HG02759 (cell line): ENCODE data around the gene FAM89B.

Experiments
- ATAC-seq: cut with Tn5 transposase; IDR thresholded peaks from one replicate; pipeline ENCODE4 v1.9.1; 2021; ENCODE audit warnings: mild to moderate bottlenecking, moderate library complexity; ENCODE audit not compliant: unreplicated experiment

Gene FAM89B

DNA sequence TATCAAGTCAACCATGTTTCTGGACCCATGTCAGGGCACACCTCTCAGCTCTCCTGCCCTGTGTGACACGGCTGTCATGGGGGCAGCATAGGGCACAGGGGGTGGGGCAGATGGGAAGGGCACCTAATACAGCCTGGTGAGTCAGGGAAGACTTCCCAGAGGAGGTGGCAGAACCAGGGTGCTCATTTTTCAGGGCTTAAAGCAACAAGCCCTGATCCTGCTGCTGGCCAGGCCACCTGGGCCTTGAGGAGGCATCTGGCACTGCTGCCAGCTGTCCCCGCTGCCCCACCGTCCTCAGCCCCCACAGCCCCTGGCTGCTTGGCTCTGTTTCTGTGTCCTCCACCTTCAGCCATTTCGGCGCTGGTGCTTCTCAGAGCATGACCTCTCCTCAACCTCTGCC is 37.3 kb downstream of the FAM89B start:
- no peak for ATAC-seq

DNA sequence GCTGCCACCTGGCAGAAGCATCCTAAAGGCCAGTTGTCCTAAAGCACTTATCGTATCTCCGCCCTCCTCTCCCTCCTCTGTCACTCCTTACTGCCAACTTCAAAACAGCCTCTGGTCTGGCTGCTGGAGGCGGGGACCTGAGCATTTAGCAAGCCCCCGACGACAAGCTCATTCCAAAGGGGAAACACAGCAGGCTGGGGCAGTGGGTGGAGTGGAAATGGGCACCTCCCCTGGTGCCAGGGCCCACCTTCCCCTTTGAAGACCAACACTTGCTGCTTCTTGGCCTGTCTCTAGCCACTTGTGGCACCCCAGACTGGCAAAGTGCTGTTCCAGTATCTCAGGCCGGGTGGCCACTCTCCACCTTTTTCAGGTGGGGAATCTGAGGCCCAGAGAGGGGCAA is 38.1 kb downstream of the FAM89B start:
- ATAC-seq = no peak

DNA sequence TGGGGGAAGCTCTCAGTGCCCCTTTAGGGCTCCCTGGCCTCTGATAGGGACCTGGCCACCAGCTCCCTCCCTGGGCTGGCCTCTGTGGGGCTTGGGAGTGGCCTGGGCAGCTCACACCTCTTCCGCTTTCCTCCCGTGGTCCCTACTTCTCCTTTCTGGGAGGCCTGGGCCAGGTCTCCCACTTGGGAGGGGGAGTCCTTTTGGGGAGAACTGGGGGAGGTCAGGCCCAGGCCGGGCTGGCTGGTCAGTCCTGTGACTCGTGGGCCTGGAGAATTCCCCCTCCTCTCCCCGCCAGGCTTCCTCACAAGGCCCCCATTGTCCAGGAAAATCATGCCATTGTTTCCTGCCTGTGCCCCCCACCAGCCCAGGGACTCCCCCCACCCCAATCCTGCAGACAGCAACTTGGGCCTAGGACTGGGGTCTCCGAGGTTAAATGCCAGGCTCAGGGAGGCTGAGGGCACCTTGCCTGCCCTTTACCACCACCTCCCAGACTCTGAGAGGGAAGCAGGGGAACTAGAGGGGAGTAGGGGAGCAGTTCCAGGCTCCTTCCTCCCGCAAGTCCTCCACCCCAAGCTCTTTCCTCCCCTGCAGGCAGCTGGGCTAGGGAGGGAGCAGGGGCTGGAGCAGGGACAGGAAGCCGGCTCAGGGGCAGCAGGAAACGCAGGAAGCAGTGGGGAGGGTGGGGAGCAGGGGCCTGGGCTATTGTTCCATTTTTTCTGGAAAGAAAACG is 38.9 kb downstream of the FAM89B start:
- no peak for ATAC-seq

DNA sequence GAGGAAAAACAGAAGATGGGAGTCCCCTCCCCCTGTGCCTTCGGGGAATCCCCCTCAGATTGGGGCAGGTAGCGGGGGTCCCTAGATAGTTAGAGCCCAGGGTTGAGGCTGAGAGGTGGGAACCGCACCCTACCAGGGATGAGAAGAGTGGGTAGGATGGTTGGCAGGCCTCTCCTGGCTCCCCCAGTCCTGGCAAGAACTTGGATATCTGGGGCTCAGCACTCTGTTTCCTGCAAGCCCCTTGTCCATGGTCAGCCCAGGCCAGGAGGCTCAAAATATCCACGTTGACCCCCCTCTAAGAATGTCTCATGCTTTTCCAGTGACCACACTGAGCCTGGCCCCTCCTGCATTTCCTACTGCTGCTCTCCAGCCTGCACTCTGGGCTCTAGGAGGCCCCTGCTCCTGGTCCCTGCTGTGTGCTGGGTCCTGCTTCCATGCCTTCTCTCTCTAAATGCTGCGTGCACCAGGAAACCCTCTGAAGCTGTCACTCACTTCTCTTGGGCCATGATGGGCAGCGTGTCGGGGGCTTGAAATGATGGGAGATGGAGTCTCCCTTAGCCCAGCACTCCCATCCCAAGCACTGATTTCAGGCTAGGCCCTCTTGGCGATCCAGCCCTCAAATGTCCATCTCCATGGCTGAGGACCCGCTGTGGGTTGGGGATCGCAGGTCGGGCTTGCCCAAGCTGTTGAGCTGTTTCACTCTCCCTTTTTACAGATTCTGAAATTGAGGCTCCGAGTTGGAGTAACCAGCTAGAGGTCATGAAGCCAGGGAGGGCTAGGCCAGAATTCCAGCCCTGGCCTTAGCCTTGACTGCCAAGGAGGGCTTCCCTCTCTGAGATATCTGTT is 39.6 kb downstream of the FAM89B start:
- ATAC-seq = no peak

DNA sequence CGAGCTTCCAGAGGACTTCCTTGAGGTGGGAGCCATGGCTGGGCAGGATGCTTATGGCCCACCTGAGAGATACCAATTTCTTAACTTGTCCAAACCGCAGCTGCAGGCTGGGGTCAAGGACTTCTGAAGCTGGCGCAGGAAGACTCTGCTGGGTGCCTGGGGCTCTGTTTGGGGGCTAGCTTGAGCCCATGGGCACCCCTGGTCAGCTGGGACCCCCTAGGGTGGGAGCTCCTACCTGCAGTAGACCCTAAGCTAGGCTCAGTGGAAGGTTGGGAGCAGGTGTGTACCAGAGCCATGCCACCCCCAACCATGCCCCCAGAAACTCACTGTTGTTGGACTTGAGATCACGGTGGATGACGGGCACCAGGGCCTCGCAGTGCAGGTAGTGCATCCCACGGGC is 40.4 kb downstream of the FAM89B start:
- ATAC-seq = no peak

DNA sequence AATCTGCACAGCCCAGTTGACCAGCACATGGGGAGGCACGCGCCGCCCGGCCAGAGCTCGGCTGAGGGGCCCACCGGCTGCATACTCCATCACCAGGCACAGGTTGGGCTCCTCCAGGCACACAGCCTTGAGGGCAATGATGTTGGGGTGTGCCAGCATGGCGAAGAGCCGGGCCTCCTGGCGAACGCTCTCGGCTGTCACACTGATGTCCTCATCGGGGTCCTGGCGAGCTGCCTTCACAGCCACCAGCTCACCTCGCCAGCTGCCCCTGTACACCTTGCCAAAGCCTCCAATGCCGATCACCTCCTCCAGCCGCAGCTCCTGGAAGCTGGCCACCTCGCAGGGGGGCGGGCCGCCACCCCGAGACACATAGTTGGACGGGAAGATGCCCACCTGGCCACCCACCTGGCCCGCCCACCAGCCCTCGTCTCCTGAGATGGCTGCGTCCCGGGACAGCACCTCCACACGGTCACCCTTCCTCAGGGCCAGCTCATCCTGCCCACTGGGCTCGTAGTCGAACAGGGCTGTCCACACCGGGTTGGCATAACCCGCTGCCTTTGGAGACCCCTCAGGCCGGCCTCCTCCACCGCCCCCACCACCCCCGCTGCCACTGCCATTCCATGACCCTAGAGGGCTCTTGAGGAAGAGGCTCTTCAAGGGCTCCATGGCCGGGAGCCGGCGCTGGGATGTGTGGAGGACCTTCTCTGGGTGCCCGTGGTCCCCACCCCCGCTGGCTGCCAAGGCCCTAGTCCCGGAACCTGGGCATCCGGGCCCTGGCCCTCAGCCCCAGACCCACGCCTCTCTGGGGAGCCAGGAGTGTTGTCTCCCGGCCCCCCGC is 41.0 kb downstream of the FAM89B start:
- no peak for ATAC-seq

DNA sequence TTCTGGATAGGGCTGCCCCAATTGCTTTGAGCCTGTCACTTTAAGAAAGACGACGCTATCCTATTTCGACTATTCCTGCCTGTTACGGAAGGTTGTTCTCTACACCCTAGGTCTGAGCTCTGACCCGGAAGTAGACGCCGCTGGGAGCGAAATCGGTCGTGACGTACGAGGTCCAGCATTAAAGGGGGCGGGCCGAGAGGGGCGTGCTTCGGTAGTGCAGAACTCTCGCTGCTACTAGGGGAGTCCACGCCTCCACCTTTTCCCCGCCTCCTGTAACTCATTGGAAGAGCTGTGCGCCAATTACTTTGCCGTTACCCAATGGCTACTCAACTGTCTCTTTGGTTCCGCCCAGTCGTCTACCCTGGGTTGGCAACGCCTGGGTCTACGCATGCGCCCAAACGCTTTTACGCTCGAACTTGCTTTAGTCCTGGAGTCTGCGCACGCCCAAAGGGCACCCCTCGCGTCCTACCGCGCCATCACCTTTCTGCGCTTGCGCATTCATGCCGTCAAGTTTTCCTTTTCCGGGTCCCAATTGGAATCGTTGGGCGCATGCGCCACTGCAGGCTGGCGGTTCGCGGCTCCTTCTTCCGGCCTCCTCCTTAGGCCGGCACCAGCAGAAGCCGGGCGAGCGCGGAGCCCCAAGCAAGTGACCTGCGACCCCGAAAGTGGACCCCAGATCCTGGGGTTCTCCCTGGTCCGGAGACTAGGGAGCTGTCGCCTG is 43.1 kb downstream of the FAM89B start, which contains the start of gene PCNX3:
PCNX3 (plus strand) TSS at position 548 of the 721 bp plus-strand sequence. CDS start 536 bp downstream, outside the sequence.
- ATAC-seq = peak; percentile 73

DNA sequence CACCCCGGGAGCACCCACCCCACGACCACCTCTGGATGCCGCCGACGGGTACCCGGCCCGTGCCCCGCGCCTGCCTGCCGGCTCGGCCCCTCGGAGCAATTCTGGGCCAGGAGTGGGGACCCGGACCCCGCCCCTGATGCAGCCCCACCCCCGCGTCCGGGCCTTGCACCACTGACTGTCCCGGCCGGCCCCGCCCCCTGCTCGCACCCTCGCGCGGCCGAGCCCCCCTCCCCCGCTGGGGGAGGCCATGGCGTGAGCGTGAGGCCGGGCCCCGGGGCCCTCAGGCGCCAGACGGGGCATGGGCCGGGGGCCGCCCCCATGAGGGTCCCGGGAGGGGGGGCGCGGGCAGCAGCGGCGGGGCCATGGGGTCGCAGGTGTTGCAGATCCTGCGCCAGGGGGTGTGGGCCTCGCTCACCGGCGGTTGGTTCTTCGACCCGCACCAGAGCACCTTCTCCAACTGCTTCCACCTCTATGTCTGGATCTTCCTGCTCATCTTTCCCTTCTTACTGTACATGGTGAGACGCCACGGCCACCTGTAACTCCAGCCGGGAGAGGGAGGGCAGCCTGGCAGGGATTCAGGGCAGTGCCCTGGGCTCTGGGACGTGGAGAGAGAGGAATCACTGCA is 43.7 kb downstream of the FAM89B start:
- ATAC-seq = peak; percentile 16

DNA sequence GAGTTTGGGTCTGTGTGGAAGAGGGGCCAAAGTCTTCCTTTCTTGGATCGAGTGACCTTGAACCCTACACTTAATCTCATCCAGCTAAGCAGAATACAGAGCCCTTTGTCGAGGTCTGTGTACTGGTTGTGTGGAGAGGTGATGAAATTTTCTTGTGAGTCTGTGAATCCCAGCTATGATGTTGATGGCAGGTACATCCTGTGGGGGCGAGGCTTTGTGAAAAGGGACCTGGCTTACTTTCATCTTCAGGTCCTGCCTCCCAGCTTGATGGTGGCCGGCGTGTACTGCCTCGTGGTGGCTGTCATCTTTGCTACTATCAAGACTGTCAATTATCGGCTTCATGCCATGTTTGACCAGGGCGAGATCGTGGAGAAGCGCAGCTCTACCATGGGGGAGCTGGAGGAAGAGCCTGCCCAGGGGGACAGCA is 44.2 kb downstream of the FAM89B start:
- ATAC-seq = no peak

DNA sequence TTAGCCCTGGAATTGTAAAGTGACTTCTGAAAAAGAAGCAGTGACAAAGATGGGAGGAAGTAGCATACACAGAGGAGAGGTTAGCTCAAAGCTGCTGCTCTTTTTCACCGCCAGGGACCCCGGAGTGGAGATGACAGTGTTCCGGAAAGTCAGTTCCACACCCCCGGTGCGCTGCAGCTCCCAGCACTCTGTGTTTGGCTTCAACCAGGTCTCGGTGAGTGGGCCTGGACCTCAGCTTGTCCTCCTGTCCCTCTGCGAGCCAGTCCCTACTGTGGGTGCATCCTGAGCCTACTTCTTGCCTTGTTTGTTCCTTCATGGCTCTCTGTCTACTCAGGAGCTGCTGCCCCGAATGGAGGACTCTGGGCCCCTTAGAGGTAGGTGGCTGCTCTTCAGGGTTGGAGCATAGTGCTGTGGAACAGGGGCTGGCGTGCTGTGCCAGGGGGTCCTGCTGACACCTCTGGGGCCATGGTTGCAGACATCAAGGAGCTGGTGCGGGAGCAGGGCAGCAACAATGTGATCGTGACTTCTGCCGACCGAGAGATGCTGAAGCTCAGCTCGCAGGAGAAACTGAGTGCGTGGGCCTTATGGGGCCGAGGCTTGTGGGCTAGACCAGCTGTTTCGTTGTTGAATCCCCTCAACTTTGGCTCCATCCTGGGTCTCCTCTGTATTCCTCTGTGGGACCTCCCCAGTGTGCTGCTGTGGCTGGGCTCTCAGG is 45.0 kb downstream of the FAM89B start:
- ATAC-seq = no peak

DNA sequence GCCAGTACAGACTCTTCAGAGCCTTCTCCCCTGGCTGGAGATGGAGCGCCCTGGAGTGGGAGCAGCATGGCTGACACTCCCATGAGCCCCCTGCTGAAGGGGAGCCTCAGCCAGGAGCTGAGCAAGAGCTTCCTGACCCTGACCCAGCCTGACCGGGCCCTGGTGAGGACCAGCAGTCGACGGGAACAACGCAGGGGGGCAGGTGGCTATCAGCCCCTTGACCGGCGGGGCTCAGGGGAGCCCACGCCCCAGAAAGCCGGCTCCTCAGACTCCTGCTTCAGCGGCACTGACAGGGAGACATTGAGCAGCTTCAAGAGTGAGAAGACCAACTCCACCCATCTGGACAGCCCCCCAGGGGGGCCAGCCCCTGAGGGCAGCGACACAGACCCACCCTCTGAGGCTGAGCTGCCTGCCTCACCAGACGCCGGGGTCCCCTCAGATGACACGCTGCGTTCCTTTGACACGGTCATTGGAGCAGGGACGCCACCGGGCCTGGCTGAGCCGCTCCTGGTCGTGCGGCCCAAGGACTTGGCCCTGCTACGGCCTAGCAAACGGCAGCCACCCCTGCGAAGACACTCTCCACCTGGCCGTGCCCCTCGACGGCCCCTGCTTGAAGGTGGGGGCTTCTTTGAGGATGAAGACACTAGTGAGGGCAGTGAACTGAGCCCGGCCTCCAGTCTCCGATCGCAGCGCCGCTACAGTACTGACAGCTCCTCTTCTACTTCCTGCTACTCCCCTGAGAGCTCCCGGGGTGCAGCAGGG is 45.8 kb downstream of the FAM89B start:
- no peak for ATAC-seq

DNA sequence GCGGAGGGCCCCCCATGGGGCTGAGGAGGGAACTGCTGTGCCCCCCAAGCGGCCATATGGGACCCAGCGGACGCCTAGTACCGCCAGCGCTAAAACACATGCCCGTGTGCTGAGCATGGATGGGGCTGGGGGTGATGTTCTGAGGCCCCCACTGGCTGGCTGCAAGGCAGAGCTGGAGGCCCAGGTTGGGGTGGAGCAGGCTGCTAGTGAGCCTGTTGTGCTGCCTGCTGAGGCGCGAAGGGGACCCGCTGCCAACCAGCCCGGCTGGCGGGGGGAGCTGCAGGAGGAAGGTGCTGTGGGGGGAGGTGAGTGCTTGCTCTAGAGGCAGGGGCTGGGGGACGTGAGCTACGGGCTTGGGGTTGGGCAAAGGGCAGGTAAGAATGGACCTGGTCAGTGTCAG is 46.4 kb downstream of the FAM89B start:
- no peak for ATAC-seq

DNA sequence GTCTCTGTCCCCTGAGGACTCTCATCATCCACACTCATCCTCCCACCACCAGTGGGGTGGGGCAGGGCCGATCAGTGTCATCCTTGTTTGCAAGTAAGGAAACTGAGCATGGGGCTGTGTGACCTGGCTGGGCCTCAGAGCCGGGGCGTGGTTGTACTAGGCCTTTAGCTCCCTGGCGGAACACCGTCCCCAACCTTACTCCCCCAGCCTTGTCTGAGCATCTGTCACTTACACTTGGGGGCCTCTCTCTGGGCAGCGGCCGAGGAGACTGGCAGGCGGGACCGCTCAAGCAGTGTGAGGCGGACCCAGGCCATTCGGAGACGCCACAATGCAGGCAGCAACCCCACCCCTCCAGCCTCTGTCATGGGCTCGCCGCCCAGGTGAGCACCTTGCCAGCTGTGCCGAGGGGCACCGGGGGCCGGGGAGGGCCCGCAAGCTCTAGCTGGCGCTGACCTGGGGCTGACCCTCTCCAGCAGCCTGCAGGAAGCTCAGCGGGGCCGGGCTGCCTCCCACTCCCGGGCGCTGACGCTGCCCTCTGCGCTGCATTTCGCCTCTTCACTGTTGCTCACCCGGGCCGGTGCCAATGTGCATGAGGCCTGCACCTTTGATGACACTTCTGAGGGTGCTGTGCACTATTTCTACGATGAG is 47.1 kb downstream of the FAM89B start:
- no peak for ATAC-seq

DNA sequence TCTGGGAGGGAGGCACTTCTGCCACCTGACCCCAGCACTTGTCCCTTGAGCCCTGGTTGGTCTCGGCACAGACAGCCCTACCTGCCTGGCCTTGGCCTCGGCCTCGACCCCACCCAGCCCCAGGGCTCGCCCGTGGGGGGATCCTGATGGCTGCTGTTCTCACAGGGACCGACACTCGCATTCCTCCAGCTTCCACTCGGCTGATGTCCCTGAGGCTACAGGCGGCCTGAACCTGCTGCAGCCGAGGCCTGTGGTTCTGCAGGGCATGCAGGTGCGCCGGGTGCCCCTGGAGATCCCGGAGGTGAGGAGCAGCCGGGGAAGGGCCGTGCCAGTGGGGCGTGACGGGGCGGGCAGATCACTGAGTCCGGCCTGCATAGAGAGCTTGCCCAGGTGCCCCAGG is 48.3 kb downstream of the FAM89B start:
- no peak for ATAC-seq

DNA sequence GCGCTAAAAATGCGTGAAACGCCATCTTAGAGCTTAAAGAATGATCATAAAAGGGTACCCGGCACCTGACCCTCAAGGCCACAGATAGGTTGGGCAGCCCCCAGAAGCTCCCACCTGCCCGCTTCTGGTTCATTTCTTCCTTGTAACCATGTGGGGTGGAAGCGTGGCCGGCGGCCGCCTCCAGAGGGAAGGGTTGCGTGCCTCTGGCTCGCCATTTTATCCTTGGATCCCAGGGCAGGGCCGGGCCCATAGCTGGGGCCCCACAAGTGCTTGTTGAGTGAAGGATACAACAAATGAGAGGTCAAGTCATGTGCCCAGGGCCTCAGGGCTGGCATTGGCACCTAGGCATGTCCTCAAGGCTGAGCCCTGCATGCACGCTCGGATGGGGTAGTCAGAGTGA is 49.1 kb downstream of the FAM89B start:
- no peak for ATAC-seq

DNA sequence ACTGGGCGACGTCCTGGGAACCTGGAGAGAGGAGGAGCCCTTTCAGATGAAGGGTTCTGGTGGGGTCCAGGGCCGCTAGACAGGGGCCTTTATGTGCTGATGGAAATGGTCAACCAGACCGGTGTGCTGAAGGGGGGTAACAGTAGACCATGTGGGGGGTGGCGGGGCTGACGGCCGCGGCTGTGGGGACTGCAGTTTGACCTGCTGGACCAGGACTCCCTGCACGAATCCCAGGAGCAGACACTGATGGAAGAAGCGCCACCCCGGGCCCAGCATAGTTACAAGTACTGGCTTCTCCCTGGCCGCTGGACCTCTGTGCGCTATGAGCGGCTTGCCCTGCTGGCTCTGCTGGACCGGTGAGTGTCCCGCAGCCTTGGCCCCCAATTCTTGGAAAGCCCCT is 49.7 kb downstream of the FAM89B start:
- no peak for ATAC-seq

DNA sequence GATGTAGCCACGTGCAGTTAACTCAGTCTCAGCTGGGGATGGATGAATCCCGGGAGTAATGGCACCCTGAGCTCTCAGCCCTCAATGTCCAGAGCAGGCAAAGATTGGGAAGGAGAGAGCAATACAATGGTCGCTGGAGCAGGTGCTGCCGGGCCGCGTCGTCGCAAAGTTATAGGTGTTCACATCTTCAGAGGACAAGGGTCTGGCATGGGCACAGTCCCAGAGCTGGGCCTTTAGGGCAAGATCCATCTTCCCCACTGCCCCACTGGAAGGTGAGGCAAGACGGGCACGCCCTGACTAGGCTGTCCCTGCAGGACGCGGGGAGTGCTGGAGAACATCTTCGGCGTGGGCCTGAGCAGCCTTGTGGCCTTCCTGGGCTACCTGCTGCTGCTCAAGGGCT is 50.8 kb downstream of the FAM89B start:
- no peak for ATAC-seq
